CD4-positive, alpha-beta T cell treated with Interleukin-15 for 4 hours (primary cell): ENCODE measurements around the gene CDC25A.

Source experiments
- DNase-seq: peaks from one replicate; pipeline ENCODE4 v3.0.0-alpha.2; 2020; ENCODE audit warnings: low spot score

CDC25A gene

DNA sequence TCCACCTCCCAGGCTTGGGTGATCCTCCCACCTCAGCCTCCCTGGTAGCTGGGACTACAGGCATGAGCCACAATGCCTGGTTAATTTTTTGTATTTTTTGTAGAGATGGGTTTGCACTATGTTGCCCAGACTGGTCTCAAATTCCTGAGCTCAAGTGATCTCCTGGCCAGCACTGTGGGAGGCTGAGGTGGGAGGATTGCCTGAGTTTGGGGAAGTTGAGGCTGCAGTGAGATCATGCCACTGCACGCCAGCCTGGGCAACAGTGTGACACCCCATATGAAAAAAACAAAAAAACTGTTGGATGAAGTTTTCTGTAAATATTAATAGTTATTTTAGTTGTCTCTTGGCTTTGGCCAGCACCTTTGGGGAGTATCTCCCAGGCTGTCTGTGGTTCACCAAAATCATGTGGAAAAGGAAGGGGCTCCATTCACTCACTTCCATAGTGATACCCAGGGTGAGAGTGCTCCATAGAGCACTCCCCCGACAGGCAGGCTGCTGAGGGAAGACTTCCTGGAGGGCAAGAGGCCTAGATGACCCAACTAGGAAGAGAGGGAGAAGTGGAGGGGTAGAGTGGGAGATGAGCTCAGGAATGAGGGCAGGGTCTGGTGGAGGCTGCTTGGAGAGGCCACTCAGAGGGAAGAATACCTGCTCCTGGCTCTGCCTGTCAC, 47.1 kb downstream of the CDC25A start:
- DNase-seq: no peak

DNA sequence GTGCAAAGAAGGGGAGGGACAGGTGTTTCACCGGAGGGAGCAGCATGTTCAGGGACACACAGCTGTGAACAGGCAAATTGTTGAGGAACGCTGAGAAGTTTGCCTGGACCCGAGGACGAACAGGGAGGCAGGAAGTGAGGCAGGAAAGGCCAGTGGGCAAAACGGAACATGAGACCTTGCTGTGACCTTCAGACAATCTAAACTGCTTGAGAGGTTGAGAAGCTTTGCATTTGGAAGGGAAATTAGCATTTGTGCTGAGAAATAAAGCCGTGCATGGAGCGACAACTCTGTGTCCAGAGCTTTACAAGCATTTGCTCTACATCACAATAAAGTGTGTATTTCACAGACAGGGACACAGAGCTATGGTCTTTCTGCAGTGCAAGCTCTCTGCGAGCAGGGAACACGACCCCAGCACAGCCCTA, 47.9 kb downstream of the CDC25A start:
- no peak for DNase-seq

DNA sequence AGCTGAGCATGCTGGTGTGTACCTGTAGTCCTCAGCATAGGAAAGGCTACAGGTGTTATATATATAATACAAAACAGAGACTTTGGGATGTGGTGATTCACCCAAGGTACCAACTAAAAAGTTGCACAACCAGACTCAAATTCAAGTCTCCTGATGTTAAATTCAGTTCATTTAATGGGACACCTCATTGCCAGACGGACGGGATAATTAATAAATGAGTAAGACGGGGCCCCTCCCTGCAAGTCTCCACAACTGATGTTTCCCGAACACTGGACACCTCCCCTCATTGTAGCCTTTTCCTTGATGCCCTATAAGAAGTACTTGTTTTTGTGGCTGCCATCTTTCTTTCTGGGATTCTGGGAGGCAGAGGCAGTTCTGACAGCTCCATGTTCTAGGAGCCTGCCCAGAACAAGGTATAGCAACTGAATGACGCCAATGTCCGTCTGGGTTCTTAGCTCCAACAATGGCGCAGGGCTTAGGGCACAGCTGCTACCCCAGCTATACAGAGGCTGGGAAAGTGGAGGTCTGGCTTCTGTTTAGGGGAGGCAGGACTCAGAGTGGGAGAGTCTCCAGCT, 50.7 kb downstream of the CDC25A start:
- DNase-seq: no peak

DNA sequence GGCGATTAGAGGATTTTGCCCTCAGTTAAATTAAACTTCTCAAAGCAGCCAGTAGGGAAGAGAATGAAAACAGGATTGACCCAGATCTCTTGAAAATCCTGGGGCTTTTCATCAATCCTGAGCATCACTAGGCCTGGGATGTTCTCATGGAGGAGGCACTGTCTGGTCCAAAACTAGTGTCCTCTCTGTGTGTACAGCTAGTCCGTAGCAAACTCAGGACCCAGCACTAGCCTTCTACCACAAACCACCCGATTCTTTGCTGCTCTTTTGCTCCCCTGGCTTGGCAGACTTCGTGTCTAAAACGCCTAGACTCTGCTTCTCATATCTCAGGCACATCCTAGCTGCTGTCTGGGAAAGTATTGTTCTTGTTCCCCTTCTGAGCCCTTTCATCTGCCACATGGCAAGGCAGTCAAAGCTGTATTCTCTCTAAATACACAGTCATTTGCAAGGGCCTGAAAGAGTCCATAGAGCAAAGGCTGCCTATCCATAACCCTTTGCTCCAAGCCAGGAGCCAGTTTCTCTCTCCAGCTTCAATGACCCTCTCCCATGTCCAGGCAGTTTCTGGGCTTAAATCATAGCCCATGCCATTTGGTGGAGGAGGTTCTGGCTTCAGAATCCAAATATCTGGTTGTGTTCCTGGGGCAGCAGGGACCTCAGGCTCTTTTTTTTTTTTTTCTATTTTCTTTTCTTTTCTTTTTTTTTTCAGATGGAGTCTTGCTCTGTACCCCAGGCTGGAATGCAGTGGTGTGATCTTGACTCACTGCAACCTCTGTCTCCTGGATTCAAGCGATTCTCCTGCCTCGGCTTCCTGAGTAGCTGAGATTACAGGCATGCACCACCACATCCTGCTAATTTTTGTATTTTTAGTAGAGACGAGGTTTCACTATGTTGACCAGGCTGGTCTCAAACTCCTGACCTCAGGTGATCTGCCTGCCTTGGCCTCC, 52.4 kb downstream of the CDC25A start:
- DNase-seq: no peak

DNA sequence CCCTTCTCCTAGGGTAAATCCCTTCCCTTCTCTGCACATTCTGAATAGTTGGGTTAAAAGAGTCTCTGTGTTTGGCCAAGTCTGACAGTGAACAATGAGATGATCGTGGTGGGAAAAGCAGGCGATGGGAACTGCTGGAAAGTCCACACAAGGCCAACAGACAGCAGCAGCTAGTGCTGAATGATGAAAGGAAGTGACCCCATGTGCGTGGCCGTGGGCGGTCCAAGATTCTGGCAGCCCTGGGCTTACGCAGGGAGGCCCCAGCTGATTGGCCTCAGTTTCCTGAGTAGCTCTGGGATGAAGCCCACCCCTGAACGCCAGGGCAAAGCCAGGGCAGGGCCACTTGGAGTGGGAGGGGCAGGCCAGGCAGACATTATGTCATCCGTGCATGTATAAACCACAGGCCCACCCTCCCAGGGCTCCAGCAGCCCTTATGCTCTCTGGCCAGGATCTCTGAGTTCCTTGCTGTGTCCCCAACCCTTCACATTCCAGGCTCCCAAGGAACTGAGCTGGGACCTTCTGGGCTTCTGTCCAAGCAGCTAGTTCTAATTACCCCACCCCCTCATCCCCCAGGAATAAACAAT, 57.8 kb downstream of the CDC25A start:
- no peak for DNase-seq

DNA sequence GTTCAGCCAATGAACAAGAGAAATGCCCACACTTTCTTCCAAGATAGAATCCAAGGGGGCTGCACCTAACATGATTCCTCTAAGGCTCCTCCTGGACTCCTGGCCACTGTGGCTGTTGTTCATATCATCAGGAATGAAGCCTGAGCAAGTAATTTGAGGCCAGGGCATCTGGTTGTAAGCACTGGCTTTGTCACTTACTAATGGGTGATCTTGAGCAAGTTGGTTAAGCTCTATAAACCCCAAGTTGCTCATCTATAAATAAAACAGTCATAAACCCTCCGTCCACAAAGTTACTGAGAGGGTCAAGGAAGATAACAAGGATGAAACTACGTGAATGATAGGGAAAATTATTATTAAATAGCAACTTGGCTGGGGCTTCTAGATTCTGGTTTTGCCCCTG, 58.3 kb downstream of the CDC25A start:
- DNase-seq: no peak

DNA sequence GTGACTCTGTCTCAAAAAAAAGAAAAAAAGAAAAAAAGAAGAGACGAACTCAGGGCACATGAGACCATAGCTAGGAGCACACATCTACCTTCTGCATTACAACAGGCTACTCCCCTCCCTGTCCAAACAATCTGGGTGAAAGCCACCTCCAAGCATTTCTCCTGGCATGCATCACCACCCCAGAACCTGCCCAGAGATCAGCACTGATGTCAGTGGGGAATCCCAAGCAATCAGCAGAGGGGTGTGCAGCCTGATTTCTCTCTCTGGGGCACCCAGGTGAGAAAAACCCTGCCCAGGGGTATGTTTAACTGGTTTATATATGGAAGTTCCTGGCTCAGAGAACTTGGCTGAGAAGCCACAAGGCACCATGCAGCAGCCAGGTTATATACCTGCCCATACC, 59.4 kb downstream of the CDC25A start:
- no peak for DNase-seq

DNA sequence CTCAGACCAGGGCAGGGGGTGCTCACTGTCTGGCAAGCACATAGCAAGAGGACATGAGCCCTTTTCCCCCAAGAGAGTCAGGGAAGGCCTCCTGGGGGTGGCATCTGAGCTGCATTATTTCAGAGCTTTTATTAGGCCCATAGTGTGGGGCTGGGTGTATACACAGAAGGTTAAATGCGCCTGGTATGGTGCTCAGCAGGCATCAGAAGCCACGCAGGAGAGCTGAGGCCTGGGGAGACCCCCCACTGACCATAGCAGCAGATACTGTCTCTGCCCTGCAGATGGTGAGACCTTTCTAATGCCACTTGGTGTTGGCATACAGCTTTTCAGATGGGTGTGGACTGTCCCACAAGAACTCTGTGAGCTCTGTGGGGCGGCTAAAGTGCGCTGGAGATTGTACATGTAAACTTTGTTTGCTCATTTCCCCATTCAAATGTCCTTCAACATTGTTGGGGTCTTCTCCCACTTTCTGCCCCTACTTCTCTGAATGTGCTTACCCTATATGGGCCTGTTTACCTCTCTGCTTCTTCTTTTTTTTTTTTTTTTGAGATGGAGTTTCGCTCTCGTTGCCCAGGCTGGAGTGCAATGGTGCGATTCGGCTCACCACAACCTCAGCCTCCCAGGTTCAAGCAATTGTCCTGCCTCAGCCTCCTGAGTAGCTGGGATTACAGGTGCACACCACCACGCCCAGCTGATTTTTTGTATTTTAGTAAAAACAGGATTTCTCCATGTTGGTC, 62.2 kb downstream of the CDC25A start:
- DNase-seq: no peak

DNA sequence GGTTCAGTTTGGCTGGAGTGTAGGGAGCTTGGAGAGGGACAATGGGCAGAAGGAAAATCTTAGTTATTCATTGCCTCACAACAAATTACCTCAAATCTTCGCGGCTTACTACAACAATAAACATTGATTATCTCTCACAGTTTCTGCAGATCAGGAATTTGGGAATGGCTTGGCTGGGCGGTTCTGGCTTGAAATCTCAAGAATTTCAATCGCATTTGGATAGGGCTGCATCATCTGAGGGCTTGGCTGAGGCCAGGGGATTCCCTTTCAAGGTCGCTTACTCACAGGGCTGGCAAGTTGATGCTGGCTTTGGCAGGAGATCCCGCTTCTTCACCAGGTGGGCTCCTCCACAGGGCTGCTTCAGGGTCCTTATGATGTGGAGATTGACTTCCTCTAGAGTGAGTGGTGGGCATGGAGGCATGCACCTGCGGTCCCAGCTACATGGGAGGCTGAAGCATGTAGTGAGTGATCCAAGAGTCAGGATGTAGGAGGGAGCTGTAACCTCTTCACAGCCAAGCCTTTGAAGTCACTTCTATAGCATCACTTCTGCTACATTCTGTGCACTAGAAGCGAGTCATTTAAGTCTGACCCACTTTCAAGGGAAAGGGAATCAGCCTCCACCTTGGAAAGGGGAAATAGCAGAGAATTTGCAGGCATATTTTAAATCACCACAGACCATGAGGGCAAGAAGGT, 63.1 kb downstream of the CDC25A start:
- no peak for DNase-seq

DNA sequence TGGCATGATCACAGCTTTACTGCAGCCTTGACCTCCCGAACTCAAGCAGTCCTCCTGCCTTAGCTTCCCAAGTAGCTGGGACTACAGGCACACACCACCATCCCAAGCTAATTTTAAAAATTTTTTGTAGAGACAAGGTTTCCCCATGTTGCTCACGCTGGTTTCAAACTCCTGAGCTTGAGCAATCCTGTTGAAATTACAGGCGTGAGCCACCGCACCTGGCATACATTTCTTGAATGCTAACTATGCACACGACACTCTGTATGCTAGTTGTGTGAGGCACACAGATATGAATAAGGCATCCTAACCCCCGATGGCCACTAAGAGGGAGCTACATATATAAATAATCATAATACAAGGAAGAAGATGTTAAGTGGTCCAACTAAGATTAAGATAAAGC, 64.9 kb downstream of the CDC25A start:
- DNase-seq: no peak

DNA sequence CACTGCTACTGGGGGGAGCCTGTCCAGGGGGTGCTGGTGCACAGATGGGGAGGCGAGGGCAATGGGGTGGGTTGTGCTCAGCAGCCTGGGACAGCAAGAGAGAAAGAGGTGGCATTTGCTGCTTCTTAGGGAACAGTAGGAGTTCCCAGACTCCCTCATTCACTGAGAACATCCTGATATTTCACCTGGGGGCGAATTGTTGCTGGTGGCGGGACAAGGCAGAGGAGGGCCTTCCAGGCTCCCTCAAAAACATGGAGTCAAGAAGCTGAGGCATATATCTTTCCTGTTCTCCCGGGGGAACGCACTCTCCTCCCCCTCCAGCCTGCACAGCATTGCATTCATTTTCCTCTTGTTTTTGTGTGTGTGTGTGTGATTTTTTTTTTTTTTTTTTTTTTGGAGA, 65.7 kb downstream of the CDC25A start:
- DNase-seq: no peak

DNA sequence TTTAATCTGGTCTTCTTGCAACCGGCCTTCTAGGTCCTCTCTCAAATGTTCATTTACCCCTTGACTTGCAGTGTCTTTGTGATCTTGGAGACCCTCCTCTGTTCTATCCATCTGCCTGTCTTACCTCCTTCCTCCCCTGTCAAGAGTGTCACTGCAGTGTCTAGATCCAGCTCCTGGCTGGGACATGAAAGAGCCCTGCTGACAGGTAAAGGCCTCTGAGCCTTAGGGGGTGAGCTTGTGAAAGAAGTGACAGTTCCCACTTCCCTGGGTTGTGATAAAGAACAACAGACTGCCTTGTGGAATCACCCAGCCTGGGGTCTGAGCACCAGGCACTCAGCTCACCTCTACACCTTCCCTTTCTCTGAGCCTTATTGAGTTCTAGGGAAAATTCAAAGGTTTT, 68.0 kb downstream of the CDC25A start:
- no peak for DNase-seq

DNA sequence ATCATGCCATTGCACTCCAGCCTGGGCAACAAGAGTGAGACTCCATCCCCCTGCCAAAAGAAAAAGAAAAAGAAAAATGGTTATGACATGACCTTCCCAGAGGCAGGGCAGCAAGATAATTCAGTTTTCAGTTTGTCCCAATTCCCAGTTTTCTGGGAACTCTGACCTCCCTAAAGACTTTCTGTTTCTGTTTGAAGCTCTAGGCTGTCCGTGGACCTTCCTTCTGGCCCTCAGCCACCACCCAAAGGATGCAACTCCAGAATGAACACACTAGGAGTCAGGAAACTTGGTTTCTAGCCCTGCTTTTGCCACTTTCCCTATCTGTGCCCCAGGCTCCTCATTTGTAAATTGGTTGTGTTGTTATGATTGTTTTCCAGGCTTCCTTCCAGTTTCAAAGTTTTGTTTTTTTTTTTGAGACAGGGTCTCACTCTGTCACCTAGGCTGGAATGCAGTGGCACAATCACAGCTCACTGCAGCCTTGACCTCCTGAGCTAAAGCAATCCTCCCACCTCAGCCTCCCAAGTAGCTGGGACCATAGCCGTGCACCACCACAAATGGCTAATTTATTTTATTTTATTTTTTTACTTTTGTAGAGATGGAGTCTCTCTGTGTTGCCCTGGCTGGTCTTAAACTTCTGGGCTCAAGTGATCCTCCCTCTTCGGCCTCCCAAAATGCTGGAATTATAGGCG, 68.6 kb downstream of the CDC25A start:
- no peak for DNase-seq

DNA sequence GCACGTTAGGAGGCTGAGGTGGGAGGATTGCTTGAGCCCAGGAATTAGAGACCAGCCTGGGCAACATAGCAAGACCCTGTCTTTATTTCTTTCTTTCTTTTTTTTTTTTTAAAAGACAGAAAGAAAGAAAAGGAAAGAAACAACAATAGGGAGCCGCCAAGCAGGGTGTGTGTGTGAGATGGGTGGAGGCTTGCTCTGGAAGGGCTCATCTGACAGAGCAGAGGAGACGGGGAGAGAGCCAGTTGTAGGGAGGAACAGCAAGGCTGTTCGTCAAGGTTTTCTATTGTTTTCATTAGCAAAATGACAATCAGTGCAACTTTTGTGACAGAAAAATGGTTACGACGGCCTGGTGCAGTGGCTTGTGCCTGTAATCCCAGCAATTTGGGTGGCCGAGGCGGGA, 69.3 kb downstream of the CDC25A start:
- no peak for DNase-seq

DNA sequence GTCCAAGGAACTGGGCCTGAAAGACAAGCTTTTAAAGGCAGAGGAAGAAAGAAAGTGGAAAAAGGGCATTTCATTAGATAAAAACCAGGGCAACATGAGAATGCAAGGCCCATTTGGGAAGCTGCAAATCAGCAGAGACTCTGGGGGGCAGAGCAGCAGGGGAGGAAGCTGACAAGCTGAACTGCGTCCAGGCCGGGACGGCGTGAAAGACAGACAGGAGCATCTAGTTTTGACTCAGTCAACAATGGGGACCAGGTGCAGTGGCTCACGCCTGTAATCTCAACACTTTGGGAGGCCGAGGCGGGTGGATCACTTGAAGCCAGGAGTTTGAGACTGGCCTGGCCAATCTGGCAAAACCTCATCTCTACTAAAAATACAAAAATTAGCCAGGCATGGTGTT, 69.9 kb downstream of the CDC25A start:
- no peak for DNase-seq

DNA sequence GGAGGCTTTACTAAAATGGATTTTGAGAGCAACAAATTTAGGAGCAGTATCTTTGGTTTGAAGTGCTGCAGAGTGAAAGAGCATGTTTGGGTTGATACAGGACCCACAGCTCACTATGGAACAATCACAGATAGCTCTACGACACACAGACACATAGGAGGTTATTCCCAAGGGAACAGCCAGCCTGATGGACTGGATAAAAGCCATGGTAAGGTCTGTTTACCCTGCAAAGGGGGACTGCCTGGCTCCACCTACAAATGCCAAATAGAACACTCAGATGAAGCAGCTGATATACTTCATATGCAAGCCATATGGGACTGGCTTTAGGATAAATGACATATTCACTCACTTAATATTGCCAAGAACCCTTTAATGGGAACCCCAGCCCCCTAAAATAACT, 75.4 kb downstream of the CDC25A start:
- DNase-seq: no peak

DNA sequence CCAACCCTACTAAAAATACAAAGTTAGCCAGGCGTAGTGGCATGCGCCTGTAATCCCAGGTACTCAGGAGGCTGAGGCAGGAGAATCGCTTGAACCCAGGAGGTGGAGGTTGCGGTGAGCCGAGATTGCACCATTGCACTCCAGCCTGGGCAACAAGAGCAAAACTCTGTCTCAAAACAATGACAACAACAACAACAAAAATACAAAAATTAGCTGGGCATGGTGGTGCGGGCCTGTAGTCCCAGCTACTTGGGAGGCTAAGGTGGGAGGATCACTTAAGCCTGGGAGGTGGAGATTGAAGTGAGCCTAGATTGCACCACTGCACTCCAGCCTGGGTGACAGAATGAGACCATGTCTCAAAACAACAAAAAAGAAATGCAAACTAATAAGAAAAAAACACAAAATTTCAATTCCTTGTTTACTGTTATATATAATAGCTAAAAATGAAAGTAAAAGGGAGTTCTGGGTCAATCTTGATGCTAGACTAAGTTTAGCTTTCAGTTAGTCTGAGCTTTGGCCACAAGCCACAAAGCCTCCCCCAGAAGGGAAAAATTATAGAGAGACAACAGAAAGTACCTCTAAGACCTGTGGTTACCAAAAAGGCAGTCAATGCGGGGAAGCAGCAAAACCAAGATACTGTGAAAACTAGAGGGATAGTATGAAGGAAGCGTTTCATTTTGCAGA, 76.0 kb downstream of the CDC25A start:
- DNase-seq: peak; percentile 29

DNA sequence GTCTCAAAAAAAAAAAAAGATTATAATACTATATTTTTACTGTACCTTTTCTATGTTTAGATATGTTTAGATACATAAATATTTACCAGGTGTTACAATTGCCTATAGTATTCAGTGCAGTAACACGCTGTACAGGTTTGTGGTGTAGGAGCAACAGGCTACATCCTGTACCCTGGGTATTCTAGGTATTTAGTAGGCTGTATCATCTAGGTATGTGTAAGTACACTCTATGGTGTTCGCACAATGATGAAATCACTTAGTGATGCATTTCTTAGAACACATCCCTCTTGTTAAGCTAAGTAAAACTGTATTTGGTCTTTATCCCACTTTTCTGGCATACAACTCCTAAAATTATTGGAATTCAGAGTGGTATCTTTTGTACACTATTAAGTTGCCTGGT, 77.8 kb downstream of the CDC25A start:
- DNase-seq: no peak

DNA sequence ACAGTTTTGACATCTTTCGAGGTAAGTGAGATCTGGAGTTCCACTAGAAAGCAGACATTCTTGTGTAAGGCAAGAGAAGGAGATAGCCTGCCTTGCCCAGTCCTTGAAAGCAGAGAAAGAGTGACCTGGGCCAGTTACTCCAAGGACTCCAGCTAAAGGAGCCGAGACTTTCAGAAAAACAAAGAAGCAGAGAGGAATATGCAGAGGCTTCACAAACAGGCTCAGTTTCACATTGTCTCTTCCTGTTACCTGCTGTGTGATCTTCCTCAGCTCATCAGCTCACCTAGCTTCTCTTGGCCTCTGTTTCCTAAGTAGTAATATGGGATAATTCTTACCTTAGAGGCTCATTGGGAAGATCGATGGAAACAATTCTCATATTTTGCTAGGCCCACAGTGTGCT, 81.0 kb downstream of the CDC25A start:
- no peak for DNase-seq
